Neural crest cell (in vitro differentiated cells): ENCODE data around the gene RNF150. TPM values are rescaled to one million over a fixed set of nuclear protein-coding genes. Genes with fewer than 3 reads are reported as not detected.

Experiments used
- DNase-seq: peaks from one replicate; pipeline ENCODE4 v3.0.0; 2021; ENCODE audit warnings: low read depth, mixed read lengths, low spot score
- H3K27ac Mint-ChIP-seq: one replicate; pipeline ENCODE4 v1.8.0; 2021; ENCODE audit warnings: mild to moderate bottlenecking, mixed read lengths; ENCODE audit not compliant: unreplicated experiment
- H3K27me3 Mint-ChIP-seq: 2 replicates; pipeline ENCODE4 v1.8.0; 2021; ENCODE audit warnings: low read depth, mild to moderate bottlenecking, mixed read lengths
- H3K36me3 Mint-ChIP-seq: 2 replicates; pipeline ENCODE4 v1.8.0; 2021; ENCODE audit warnings: low read depth, mild to moderate bottlenecking, mixed read lengths
- H3K4me1 Mint-ChIP-seq: 2 replicates; pipeline ENCODE4 v1.8.0; 2021; ENCODE audit warnings: mixed read lengths
- H3K4me3 Mint-ChIP-seq: one replicate; pipeline ENCODE4 v1.8.0; 2021; ENCODE audit warnings: mild to moderate bottlenecking, mixed read lengths
- H3K9me3 Mint-ChIP-seq: 2 replicates; pipeline ENCODE4 v1.8.0; 2021; ENCODE audit warnings: mixed read lengths
- CTCF ChIP-seq: fragments of 200-600 bp; sonication (generic); conservative IDR thresholded peaks from 2 replicates; pipeline ENCODE4 v1.5.0; 2021; ENCODE audit warnings: antibody characterized with exemption, mild to moderate bottlenecking
- total RNA-seq: library from RNA; stranded (reverse); gene quantifications from 2 replicates; pipeline ENCODE4 v1.2.1, GENCODE V29; 2021

Gene RNF150
- total RNA-seq, 1 donor from 2014 or later = 23.3 TPM

- Mint-ChIP-seq H3K4me3 (no peak overlapping the region), H3K27ac (no peak overlapping the region), H3K27me3 (no peaks in the 10 kb centered on the region), H3K36me3 (no peaks in the 10 kb centered on the region), H3K4me1 (peaks cover 4% of the 10 kb centered on the region), H3K9me3 (no peaks in the 10 kb centered on the region)
- DNase-seq = no peak
- no peak for TF ChIP-seq CTCF
Measured at GRCh38 chr4:140865253-140866217, 267.7 kb downstream of the RNF150 start.

GRCh38 chr4:140863197-140863596 lies 270.1 kb downstream of the RNF150 start:
- Mint-ChIP-seq H3K27ac (no peak overlapping the region), H3K36me3 (no peaks in the 10 kb centered on the region), H3K27me3 (no peaks in the 10 kb centered on the region), H3K4me3 (no peak overlapping the region), H3K9me3 (no peaks in the 10 kb centered on the region), H3K4me1 (peaks cover 4% of the 10 kb centered on the region)
- DNase-seq = no peak
- TF ChIP-seq CTCF = no peak

GRCh38 chr4:140862177-140862442 lies 271.2 kb downstream of the RNF150 start:
- no peak overlapping the region for H3K4me3 Mint-ChIP-seq
- peaks cover 4% of the 10 kb centered on the region for H3K4me1 Mint-ChIP-seq
- no peak overlapping the region for H3K27ac Mint-ChIP-seq
- H3K9me3 Mint-ChIP-seq = no peaks in the 10 kb centered on the region
- DNase-seq = no peak
- no peaks in the 10 kb centered on the region for H3K27me3 Mint-ChIP-seq
- H3K36me3 Mint-ChIP-seq = no peaks in the 10 kb centered on the region
- TF ChIP-seq CTCF = no peak

GRCh38 chr4:140861359-140862176 lies 271.7 kb downstream of the RNF150 start:
- H3K4me3 Mint-ChIP-seq = no peak overlapping the region
- DNase-seq = peak; percentile 70
- TF ChIP-seq CTCF = peak; percentile 88
- no peak overlapping the region for H3K27ac Mint-ChIP-seq
- H3K36me3 Mint-ChIP-seq = no peaks in the 10 kb centered on the region
- no peaks in the 10 kb centered on the region for H3K27me3 Mint-ChIP-seq
- H3K4me1 Mint-ChIP-seq = peaks cover 3% of the 10 kb centered on the region
- no peaks in the 10 kb centered on the region for H3K9me3 Mint-ChIP-seq

GRCh38 chr4:140858897-140859296 lies 274.4 kb downstream of the RNF150 start:
- no peaks in the 10 kb centered on the region for H3K9me3 Mint-ChIP-seq
- no peak for DNase-seq
- H3K27ac Mint-ChIP-seq = no peak overlapping the region
- H3K4me1 Mint-ChIP-seq = peaks cover 3% of the 10 kb centered on the region
- no peak overlapping the region for H3K4me3 Mint-ChIP-seq
- no peaks in the 10 kb centered on the region for H3K36me3 Mint-ChIP-seq
- no peak for TF ChIP-seq CTCF
- H3K27me3 Mint-ChIP-seq = no peaks in the 10 kb centered on the region
